H1 (cell line): ENCODE results near the gene BZW2. TPM values are rescaled to one million over a fixed set of nuclear protein-coding genes. Genes with fewer than 3 reads are reported as not detected.
A peak's percentile ranks its signal among the peaks of the same experiment; 100 is the strongest.
"Not testable (repeated sequence)": the region's sequence is repeated elsewhere in the genome, so short reads cannot be mapped to it uniquely, and the experiment has no call there.

ENCODE experiments used
- CTCF ChIA-PET: fragments of 300-600 bp; sonication (Branson Sonifier 250); formaldehyde crosslinking; loops from one replicate; lab custom pipeline; 2021; ENCODE audit not compliant: partially characterized antibody; lab: Charles Lee
- POLR2A ChIA-PET: fragments of 300-600 bp; sonication (Branson Sonifier 250); formaldehyde crosslinking; loops from one replicate; lab custom pipeline; 2021; ENCODE audit warnings: inconsistent platforms; ENCODE audit not compliant: partially characterized antibody; lab: Charles Lee
- DNase-seq, 2 experiments: peaks; one replicate each; pipeline versions ENCODE4 v3.0.0 to v3.0.0-alpha.2; 2010 to 2022; ENCODE audit warnings: low spot score in 2 of 2, low read depth in 1 of 2, mixed read lengths in 1 of 2
- FAIRE-seq: peaks from 2 replicates; lab custom pipeline; 2011; peaks lifted over from hg19 to GRCh38; lab: Jason Lieb, UNC
- H2AFZ ChIP-seq: 2 replicates; pipeline ENCODE4 v1.8.1; 2012; ENCODE audit warnings: low read length, inconsistent platforms
- H2AK5ac ChIP-seq: 2 replicates; pipeline ENCODE4 v1.6.1; 2013; ENCODE audit warnings: low read depth, low read length
- H2BK120ac ChIP-seq: replicated peaks from 2 replicates; pipeline ENCODE3; 2013; ENCODE audit warnings: low read depth, low read length, inconsistent platforms
- H2BK12ac ChIP-seq: 2 replicates; pipeline ENCODE4 v1.6.1; 2013; ENCODE audit warnings: low read depth, low read length
- H2BK15ac ChIP-seq: 2 replicates; pipeline ENCODE4 v1.6.1; 2013; ENCODE audit warnings: low read length
- H2BK20ac ChIP-seq: 2 replicates; pipeline ENCODE4 v1.6.1; 2013; ENCODE audit warnings: low read length
- H2BK5ac ChIP-seq: 2 replicates; pipeline ENCODE4 v1.6.1; 2013; ENCODE audit warnings: low read depth, low read length
- H3K14ac ChIP-seq: 2 replicates; pipeline ENCODE4 v1.6.1; 2013; ENCODE audit warnings: inconsistent platforms; ENCODE audit not compliant: insufficient read length
- H3K18ac ChIP-seq: 2 replicates; pipeline ENCODE4 v1.6.1; 2013; ENCODE audit warnings: low read length; ENCODE audit errors: extremely low read depth
- H3K23ac ChIP-seq: 2 replicates; pipeline ENCODE4 v1.6.1; 2013; ENCODE audit warnings: inconsistent platforms; ENCODE audit not compliant: insufficient read length
- H3K23me2 ChIP-seq: 2 replicates; pipeline ENCODE4 v1.6.1; 2013; ENCODE audit warnings: low read depth, low read length
- H3K27ac ChIP-seq: 2 replicates; pipeline ENCODE4 v1.6.1; 2011; ENCODE audit warnings: low read depth, low read length, inconsistent platforms
- H3K27me3 ChIP-seq, 4 experiments: replicated peaks in 1 of 4; 1 replicate in 1 of 4; 2 replicates in 3 of 4; pipeline versions ENCODE4 v1.6.1 to v1.8.1; 2011 to 2013; ENCODE audit warnings: low read length in 3 of 4, mild to moderate bottlenecking in 3 of 4, inconsistent platforms in 2 of 4, mixed read lengths in 2 of 4, moderate library complexity in 1 of 4; ENCODE audit not compliant: control insufficient read depth in 3 of 4, insufficient read depth in 3 of 4; ENCODE audit errors: extremely low read depth in 1 of 4
- H3K36me3 ChIP-seq, 4 experiments: 2 replicates each; pipeline versions ENCODE4 v1.6.1 to v1.8.1; 2011 to 2013; ENCODE audit warnings: mild to moderate bottlenecking in 4 of 4, low read length in 3 of 4, moderate library complexity in 2 of 4, control low read depth in 1 of 4, inconsistent platforms in 1 of 4; ENCODE audit not compliant: insufficient read depth in 4 of 4, control insufficient read depth in 2 of 4
- H3K4ac ChIP-seq: replicated peaks from 2 replicates; pipeline ENCODE3; 2013; ENCODE audit warnings: low read length, low read depth, mixed read lengths, inconsistent platforms; ENCODE audit not compliant: insufficient read length
- H3K4me1 ChIP-seq, 4 experiments: replicated peaks in 1 of 4; 1 replicate in 1 of 4; 2 replicates in 3 of 4; pipeline versions ENCODE4 v1.6.1 to v1.8.1; 2011 to 2013; ENCODE audit warnings: low read length in 3 of 4, inconsistent platforms in 2 of 4, mixed read lengths in 1 of 4; ENCODE audit not compliant: insufficient read depth in 4 of 4, control insufficient read depth in 3 of 4
- H3K4me2 ChIP-seq, 2 experiments: 2 replicates each; pipeline versions ENCODE4 v1.6.1 to v1.8.1; 2011 to 2013; ENCODE audit warnings: low read depth in 2 of 2, low read length in 2 of 2, control low read depth in 1 of 2, inconsistent platforms in 1 of 2, mild to moderate bottlenecking in 1 of 2; ENCODE audit not compliant: insufficient read depth in 1 of 2
- H3K4me3 ChIP-seq, 4 experiments: fragments of 200-600, 300-600 bp in 1 of 4; sonication (generic), shearing (Covaris generic), sonication (Bioruptor Twin) in 1 of 4; 2 replicates each; pipeline versions ENCODE4 v1.5.1 to v1.8.1; 2011 to 2016; ENCODE audit warnings: low read length in 4 of 4, low read depth in 3 of 4, control low read depth in 2 of 4, inconsistent platforms in 2 of 4, mild to moderate bottlenecking in 2 of 4, mixed read lengths in 1 of 4, moderate library complexity in 1 of 4; ENCODE audit not compliant: insufficient read depth in 2 of 4; ENCODE audit errors: extremely low read depth in 1 of 4
- H3K56ac ChIP-seq: replicated peaks from 2 replicates; pipeline ENCODE3; 2013; ENCODE audit warnings: low read depth, mild to moderate bottlenecking, mixed read lengths, low read length, inconsistent platforms; ENCODE audit not compliant: insufficient read length
- H3K79me1 ChIP-seq: 2 replicates; pipeline ENCODE4 v1.6.1; 2013; ENCODE audit warnings: low read depth, low read length, control low read depth
- H3K79me2 ChIP-seq, 2 experiments: 2 replicates each; pipeline versions ENCODE4 v1.6.1 to v1.8.1; 2012 to 2013; ENCODE audit warnings: low read length in 2 of 2, mild to moderate bottlenecking in 2 of 2, inconsistent platforms in 1 of 2; ENCODE audit not compliant: insufficient read depth in 2 of 2, control insufficient read depth in 1 of 2
- H3K9ac ChIP-seq, 4 experiments: replicated peaks in 1 of 4; 1 replicate in 1 of 4; 2 replicates in 3 of 4; pipeline versions ENCODE4 v1.6.1 to v1.8.1; 2011 to 2013; ENCODE audit warnings: low read depth in 3 of 4, low read length in 3 of 4, control low read depth in 2 of 4, mild to moderate bottlenecking in 2 of 4, moderate library complexity in 2 of 4, inconsistent platforms in 1 of 4; ENCODE audit errors: extremely low read depth in 1 of 4
- H3K9me3 ChIP-seq, 2 experiments: 2 replicates each; pipeline versions ENCODE4 v1.6.1 to v1.8.1; 2012 to 2013; ENCODE audit warnings: mild to moderate bottlenecking in 2 of 2, moderate library complexity in 2 of 2, control low read depth in 1 of 2, inconsistent platforms in 1 of 2, low read depth in 1 of 2, low read length in 1 of 2, mixed read lengths in 1 of 2; ENCODE audit not compliant: insufficient read depth in 2 of 2
- H4K20me1 ChIP-seq, 2 experiments: replicated peaks in 1 of 2; 2 replicates each; pipeline versions ENCODE3 to v1.8.1; 2011 to 2013; ENCODE audit warnings: inconsistent platforms in 2 of 2, low read length in 2 of 2, mild to moderate bottlenecking in 1 of 2; ENCODE audit not compliant: insufficient read depth in 2 of 2, control insufficient read depth in 1 of 2
- H4K5ac ChIP-seq: 2 replicates; pipeline ENCODE4 v1.6.1; 2013; ENCODE audit warnings: low read length, low read depth, mixed read lengths, inconsistent platforms; ENCODE audit not compliant: insufficient read length
- H4K8ac ChIP-seq: 2 replicates; pipeline ENCODE4 v1.8.0; 2013; ENCODE audit warnings: mild to moderate bottlenecking, moderate library complexity, low read length, inconsistent platforms; ENCODE audit not compliant: insufficient read depth; ENCODE audit errors: extremely low read depth
- H4K91ac ChIP-seq: replicated peaks from 2 replicates; pipeline ENCODE3; 2013; ENCODE audit warnings: low read length, mixed read lengths, inconsistent platforms; ENCODE audit not compliant: insufficient read length
- WGBS, 2 experiments: shearing (Covaris generic) in 1 of 2; methylation state at CpG; one replicate each; pipeline versions ENCODE4 v1.1.6 to v1.1.7; 2013 to 2015; ENCODE audit warnings: low lambda C conversion rate in 2 of 2, mixed read lengths in 2 of 2, inconsistent platforms in 1 of 2, low coverage in 1 of 2, missing lambda C conversion rate in 1 of 2; ENCODE audit not compliant: insufficient replicate concordance in 2 of 2, insufficient coverage in 1 of 2, insufficient read length in 1 of 2; ENCODE audit errors: extremely low coverage in 1 of 2, missing lambda C conversion rate in 1 of 2; 5-methylcytosine and 5-hydroxymethylcytosine counted together
- polyA plus RNA-seq, 7 experiments: library from polyadenylated mRNA; depleted of rRNA in 3 of 7; stranded (reverse) in 5 of 7; unstranded in 2 of 7; fragments of >200 nt in 5 of 7; fragments of 200-250 nt in 2 of 7; gene quantifications; 1 replicate in 5 of 7; 2 replicates in 1 of 7; 4 replicates in 1 of 7; pipeline versions ENCODE4 v1.2.1 to v1.2.3, GENCODE V29; 2011 to 2013; ENCODE audit warnings: missing spikeins in 2 of 7, mixed read lengths in 2 of 7
- total RNA-seq: library from RNA; stranded (reverse); fragmentation: NEBNext Ultra II Directional; extraction: Animal tissue kit (Norgen Biotek cat#: 25700); gene quantifications from 2 replicates; pipeline ENCODE4 v1.2.1, GENCODE V29; 2021
- TF ChIP-seq, protein P1 (sequence below): IDR thresholded peaks from 2 replicates; pipeline ENCODE4 v1.6.1; 2012; ENCODE audit warnings: inconsistent platforms

BZW2 gene
- total and polyA plus RNA-seq, 2 of the 8 experiments (the other 6 are each of a cell fraction or from before 2014, with no cell fraction given): 32.3 to 103 TPM

DNA sequence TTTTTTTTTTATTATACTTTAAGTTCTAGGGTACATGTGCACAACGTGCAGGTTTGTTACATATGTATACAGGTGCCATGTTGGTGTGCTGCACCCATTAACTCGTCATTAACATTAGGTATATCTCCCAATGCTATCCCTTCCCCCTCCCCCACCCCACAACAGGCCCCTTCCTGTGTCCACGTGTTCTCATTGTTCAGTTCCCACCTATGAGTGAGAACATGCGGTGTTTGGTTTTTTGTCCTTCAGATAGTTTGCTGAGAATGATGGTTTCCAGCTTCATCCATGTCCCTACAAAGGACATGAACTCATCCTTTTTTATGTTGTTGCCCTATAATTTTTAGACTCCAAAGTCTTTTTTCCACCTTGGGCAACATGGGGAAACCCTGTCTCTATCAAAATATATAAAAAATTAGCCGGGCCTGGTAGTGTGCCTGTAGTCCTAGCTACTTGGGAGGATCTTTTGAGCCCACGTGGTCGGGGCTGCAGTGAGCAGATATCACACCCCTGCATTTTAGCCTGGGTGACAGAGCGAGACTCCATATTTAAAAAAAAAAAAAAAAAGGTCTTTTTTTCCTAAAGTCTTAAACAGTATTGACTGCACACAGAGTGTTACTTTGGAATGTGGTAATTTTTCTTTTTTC is 14.0 kb downstream of the BZW2 start:
- CTCF ChIA-PET: interaction anchor here (1.8 to 1.9 kb wide), 2 partner anchors 10 to 15 kb away, joined by 5 read pairs; no protein-coding TSS in a partner anchor
- H3K23ac ChIP-seq, H3K9ac ChIP-seq, H3K4me2 ChIP-seq, H3K4ac ChIP-seq, H2BK12ac ChIP-seq, H3K27ac ChIP-seq, H2BK20ac ChIP-seq, H4K20me1 ChIP-seq, H3K4me3 ChIP-seq, H2BK120ac ChIP-seq, H2AK5ac ChIP-seq, H3K79me1 ChIP-seq, H3K4me1 ChIP-seq, H3K18ac ChIP-seq, H2BK5ac ChIP-seq, H4K91ac ChIP-seq, H2BK15ac ChIP-seq, H3K9me3 ChIP-seq, DNase-seq, FAIRE-seq, H2AFZ ChIP-seq, H3K27me3 ChIP-seq, H3K36me3 ChIP-seq, H4K5ac ChIP-seq, H3K14ac ChIP-seq, H3K56ac ChIP-seq, H3K23me2 ChIP-seq, H4K8ac ChIP-seq: not testable (repeated sequence)
- 76% methylated on average over 8 of the region's 8 CpGs; no CpG with 5 or more reads in 1 of the 2 experiments for WGBS, 2 experiments
- peaks cover 3 to 95% of the 10 kb centered on the region in 2 experiments; a peak in 3 of 4 replicates for H3K79me2 ChIP-seq
- TF ChIP-seq, protein P1, sequence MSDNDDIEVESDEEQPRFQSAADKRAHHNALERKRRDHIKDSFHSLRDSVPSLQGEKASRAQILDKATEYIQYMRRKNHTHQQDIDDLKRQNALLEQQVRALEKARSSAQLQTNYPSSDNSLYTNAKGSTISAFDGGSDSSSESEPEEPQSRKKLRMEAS: 0 out of 2 replicates have a peak, but pooled peaks have one; percentile 11
- POLR2A ChIA-PET: interaction anchor here (6.5 kb wide), 1 partner anchor 13 kb away, joined by 52 read pairs; the partner anchor contains the start of genes ANKMY2 and BZW2
